T-helper 1 cell (primary cell): ENCODE results near the gene CCDC50.
A peak's percentile ranks its signal among the peaks of the same experiment; 100 is the strongest.

ENCODE experiments used
- DNase-seq, 5 donors: peaks; one replicate each; pipeline ENCODE4 v3.0.0-alpha.2; 2012 to 2020

Gene CCDC50

GRCh38 chr3:191347228-191347627 is 18.0 kb downstream of the CCDC50 start:
- DNase-seq = no peak

GRCh38 chr3:191348098-191348497 is 18.9 kb downstream of the CCDC50 start:
- no peak for DNase-seq

- no peak for DNase-seq
Observed at GRCh38 chr3:191350396-191351090, 21.3 kb downstream of the CCDC50 start.

- no peak for DNase-seq
Observed at GRCh38 chr3:191352014-191352413, 22.8 kb downstream of the CCDC50 start.

- no peak for DNase-seq
Observed at GRCh38 chr3:191353022-191353777, 24.0 kb downstream of the CCDC50 start.

- no peak for DNase-seq
Observed at GRCh38 chr3:191355406-191355805, 26.2 kb downstream of the CCDC50 start.

- DNase-seq = no peak
Observed at GRCh38 chr3:191356631-191357439, 27.6 kb downstream of the CCDC50 start.

GRCh38 chr3:191357909-191358308 is 28.7 kb downstream of the CCDC50 start:
- DNase-seq = no peak

GRCh38 chr3:191358929-191359328 is 29.7 kb downstream of the CCDC50 start:
- DNase-seq = no peak

GRCh38 chr3:191360620-191361019 is 31.4 kb downstream of the CCDC50 start:
- DNase-seq = no peak

GRCh38 chr3:191361456-191361855 is 32.3 kb downstream of the CCDC50 start:
- DNase-seq = no peak

GRCh38 chr3:191362037-191362436 is 32.8 kb downstream of the CCDC50 start:
- DNase-seq = no peak

- peak in 1 of 5 donors; percentile 19 for DNase-seq
Observed at GRCh38 chr3:191362524-191363090, 33.4 kb downstream of the CCDC50 start.

- no peak for DNase-seq
Observed at GRCh38 chr3:191363221-191363620, 34.0 kb downstream of the CCDC50 start.

- no peak for DNase-seq
Observed at GRCh38 chr3:191366675-191367074, 37.5 kb downstream of the CCDC50 start.

- no peak for DNase-seq
Observed at GRCh38 chr3:191368755-191369615, 39.8 kb downstream of the CCDC50 start.

GRCh38 chr3:191369616-191370010 is 40.4 kb downstream of the CCDC50 start:
- DNase-seq = no peak

GRCh38 chr3:191372122-191372521 is 42.9 kb downstream of the CCDC50 start:
- DNase-seq = no peak

GRCh38 chr3:191373327-191373726 is 44.1 kb downstream of the CCDC50 start:
- no peak for DNase-seq

- no peak for DNase-seq
Observed at GRCh38 chr3:191376516-191377141, 47.4 kb downstream of the CCDC50 start.

- no peak for DNase-seq
Observed at GRCh38 chr3:191378142-191378812, 49.1 kb downstream of the CCDC50 start.
